H1 (cell line): Measurements from ENCODE around the gene TFDP1. TPM values are rescaled to one million over a fixed set of nuclear protein-coding genes. Genes with fewer than 3 reads are reported as not detected.

Experiments used
- CHD2 ChIP-seq: IDR thresholded peaks from 2 replicates; pipeline ENCODE4 v1.6.1; 2012; ENCODE audit warnings: low read length, improper control_type of control experiment
- CTCF ChIP-seq, 3 experiments: IDR thresholded peaks; 1 replicate in 2 of 3; 2 replicates in 1 of 3; pipeline versions ENCODE4 v1.5.1 to v1.6.1; 2011; ENCODE audit warnings: low read length in 3 of 3, mild to moderate bottlenecking in 3 of 3, inconsistent platforms in 2 of 3, low read depth in 1 of 3, moderate library complexity in 1 of 3; ENCODE audit not compliant: insufficient read depth in 1 of 3; ENCODE audit errors: control extremely low read depth in 1 of 3
- EP300 ChIP-seq, 2 experiments: IDR thresholded peaks; 1 replicate in 1 of 2; 2 replicates in 1 of 2; pipeline ENCODE4 v1.6.1; 2011 to 2012; ENCODE audit warnings: low read depth in 2 of 2, low read length in 2 of 2, mild to moderate bottlenecking in 2 of 2, borderline replicate concordance in 1 of 2, inconsistent platforms in 1 of 2, moderate library complexity in 1 of 2
- KDM1A ChIP-seq: fragments of 200-600, 300-600 bp; sonication (generic); IDR thresholded peaks from 2 replicates; pipeline ENCODE4 v1.7.1; 2016; ENCODE audit warnings: mild to moderate bottlenecking, low read length, borderline replicate concordance
- PHF8 ChIP-seq: fragments of 200-600 bp; sonication (generic); conservative IDR thresholded peaks from 2 replicates; pipeline ENCODE4 v1.7.1; 2012; ENCODE audit warnings: low read depth, mild to moderate bottlenecking, inconsistent platforms, low read length, moderate library complexity
- RXRA ChIP-seq: IDR thresholded peaks from 2 replicates; pipeline ENCODE4 v1.6.1; 2011; ENCODE audit warnings: low read depth, mild to moderate bottlenecking, low read length, moderate library complexity; ENCODE audit not compliant: insufficient read depth
- polyA plus RNA-seq, 7 experiments: library from polyadenylated mRNA; depleted of rRNA in 3 of 7; stranded (reverse) in 5 of 7; unstranded in 2 of 7; fragments of >200 nt in 5 of 7; fragments of 200-250 nt in 2 of 7; gene quantifications; 1 replicate in 5 of 7; 2 replicates in 1 of 7; 4 replicates in 1 of 7; pipeline versions ENCODE4 v1.2.1 to v1.2.3, GENCODE V29; 2011 to 2013; ENCODE audit warnings: missing spikeins in 2 of 7, mixed read lengths in 2 of 7
- total RNA-seq: library from RNA; stranded (reverse); fragmentation: NEBNext Ultra II Directional; extraction: Animal tissue kit (Norgen Biotek cat#: 25700); gene quantifications from 2 replicates; pipeline ENCODE4 v1.2.1, GENCODE V29; 2021

TFDP1 gene
- total and polyA plus RNA-seq, 2 of the 8 experiments (the other 6 are each of a cell fraction or from before 2014, with no cell fraction given), result 43.6 to 81.9 TPM

GRCh38 chr13:113598481-113598880, 13.9 kb downstream of the TFDP1 start (continued):
- TF ChIP-seq CTCF (IDR thresholded peaks at IDR 0.05; ENCODE audit: control extremely low read depth in 1 of 3, insufficient read depth in 1 of 3, low read depth in 1 of 3, low read length in 3 of 3) (no peak), PHF8 (no peak), RXRA (no peak), CHD2 (no peak), EP300 (IDR thresholded peaks at IDR 0.05; ENCODE audit: borderline replicate concordance in 1 of 2, low read depth in 2 of 2, low read length in 2 of 2) (no peak), KDM1A (no peak)
